MCF 10A (cell line): ENCODE measurements around the gene ZBTB44. TPM values are rescaled to one million over a fixed set of nuclear protein-coding genes. Genes with fewer than 3 reads are reported as not detected.
"Not testable (repeated sequence)": the region's sequence is repeated elsewhere in the genome, so short reads cannot be mapped to it uniquely, and the experiment has no call there.

Source experiments
- BruUV-seq: library from RNA; stranded (reverse); fragments of 400-500 nt; replicated peaks from 2 replicates; lab custom pipeline; 2021; lab: Mats Ljungman, UMichigan
- CTCF ChIA-PET: fragments of 300-600 bp; sonication (Branson Sonifier 250); formaldehyde crosslinking; extraction: SDS; loops from one replicate; lab custom pipeline; 2021; ENCODE audit warnings: antibody characterized with exemption, inconsistent platforms; lab: Yijun Ruan, JAX
- POLR2A ChIA-PET: fragments of 300-600, 350-650 bp; sonication (Branson Sonifier 250); formaldehyde crosslinking; extraction: SDS; loops from one replicate; lab custom pipeline; 2020; ENCODE audit warnings: antibody characterized with exemption, inconsistent platforms; lab: Yijun Ruan, JAX
- DNase-seq: peaks from one replicate; pipeline ENCODE4 v3.0.0-alpha.2; 2018; ENCODE audit not compliant: unreplicated experiment
- H3K27ac Mint-ChIP-seq: one replicate; pipeline ENCODE4 v1.8.0; 2022; ENCODE audit warnings: mild to moderate bottlenecking, low read depth, mixed read lengths; ENCODE audit not compliant: unreplicated experiment
- H3K27me3 Mint-ChIP-seq: one replicate; pipeline ENCODE4 v1.8.0; 2022; ENCODE audit warnings: mixed read lengths; ENCODE audit not compliant: insufficient read depth, unreplicated experiment
- H3K36me3 Mint-ChIP-seq: one replicate; pipeline ENCODE4 v1.8.0; 2022; ENCODE audit warnings: mild to moderate bottlenecking, moderate library complexity, mixed read lengths; ENCODE audit not compliant: insufficient read depth, unreplicated experiment
- H3K4me1 Mint-ChIP-seq: one replicate; pipeline ENCODE4 v1.8.0; 2022; ENCODE audit warnings: mixed read lengths; ENCODE audit not compliant: insufficient read depth, unreplicated experiment
- H3K4me3 Mint-ChIP-seq: one replicate; pipeline ENCODE4 v1.8.0; 2022; ENCODE audit warnings: mild to moderate bottlenecking, moderate library complexity, mixed read lengths; ENCODE audit not compliant: unreplicated experiment
- H3K9me3 Mint-ChIP-seq: one replicate; pipeline ENCODE4 v1.8.0; 2022; ENCODE audit warnings: mixed read lengths; ENCODE audit not compliant: unreplicated experiment
- CTCF ChIP-seq: fragments of 200-600 bp; IDR thresholded peaks from one replicate; pipeline ENCODE4 v1.8.0; 2022; ENCODE audit warnings: antibody characterized with exemption, mild to moderate bottlenecking; ENCODE audit not compliant: unreplicated experiment
- intact Hi-C: fragments of 100-400 bp; cut with micrococcal nuclease; formaldehyde crosslinking; loops from 2 replicates; pipeline ENCODE4 v1.14.1; 2022
- total RNA-seq: library from RNA; stranded (reverse); gene quantifications from 2 replicates; pipeline ENCODE4 v1.2.3, GENCODE V29; 2022

ZBTB44 gene
- total RNA-seq, 1 experiment from 2014 or later = 28.5 TPM

- no peak for TF ChIP-seq CTCF
- ChIA-PET POLR2A (no interaction called here), CTCF (no interaction called here)
- Mint-ChIP-seq H3K27me3 (no peaks in the 10 kb centered on the region), H3K36me3 (peaks cover 16% of the 10 kb centered on the region), H3K27ac (no peak overlapping the region), H3K9me3 (no peaks in the 10 kb centered on the region), H3K4me1 (peaks cover 5% of the 10 kb centered on the region), H3K4me3 (no peak overlapping the region)
- no peak for DNase-seq
- intact Hi-C loops = no loop called here
- no TSS peak for BruUV-seq
These were observed 54.6 kb downstream of the ZBTB44 start for GRCh38 chr11:130260080-130260627.

GRCh38 chr11:130251763-130252162 lies 63.0 kb downstream of the ZBTB44 start:
- H3K27ac Mint-ChIP-seq, H3K36me3 Mint-ChIP-seq, H3K4me3 Mint-ChIP-seq, H3K27me3 Mint-ChIP-seq, DNase-seq, H3K4me1 Mint-ChIP-seq, POLR2A ChIA-PET, CTCF ChIA-PET, BruUV-seq, intact Hi-C loops: not testable (repeated sequence)
- H3K9me3 Mint-ChIP-seq = peaks cover 11% of the 10 kb centered on the region

GRCh38 chr11:130249929-130250328 lies 64.8 kb downstream of the ZBTB44 start:
- POLR2A ChIA-PET, H3K27me3 Mint-ChIP-seq, BruUV-seq, H3K27ac Mint-ChIP-seq, H3K4me1 Mint-ChIP-seq, H3K4me3 Mint-ChIP-seq, DNase-seq, intact Hi-C loops: not testable (repeated sequence)
- peaks cover 11% of the 10 kb centered on the region for H3K36me3 Mint-ChIP-seq
- CTCF ChIA-PET = interaction anchor here (0.6 kb wide), 1 partner anchor 49 kb away, joined by 3 read pairs; no protein-coding TSS in a partner anchor
- H3K9me3 Mint-ChIP-seq = peaks cover 11% of the 10 kb centered on the region

- Mint-ChIP-seq H3K4me3 (no peak overlapping the region), H3K27me3 (no peaks in the 10 kb centered on the region), H3K36me3 (peaks cover 11% of the 10 kb centered on the region), H3K9me3 (peaks cover 11% of the 10 kb centered on the region), H3K4me1 (peaks cover 6% of the 10 kb centered on the region), H3K27ac (no peak overlapping the region)
- DNase-seq = no peak
- intact Hi-C loops = no loop called here
- TF ChIP-seq CTCF = no peak
- BruUV-seq = no TSS peak
- CTCF ChIA-PET = interaction anchor here (0.6 kb wide), 1 partner anchor 48 kb away, joined by 3 read pairs; no protein-coding TSS in a partner anchor
- POLR2A ChIA-PET = interaction anchor here (0.5 kb wide), 1 partner anchor 252 kb away, joined by 3 read pairs; no protein-coding TSS in a partner anchor
These were observed 65.3 kb downstream of the ZBTB44 start for GRCh38 chr11:130249371-130249770.

- intact Hi-C loops = no loop called here
- Mint-ChIP-seq H3K4me3 (no peak overlapping the region), H3K27me3 (no peaks in the 10 kb centered on the region), H3K4me1 (peaks cover 6% of the 10 kb centered on the region), H3K36me3 (peaks cover 11% of the 10 kb centered on the region), H3K27ac (no peak overlapping the region), H3K9me3 (peaks cover 8% of the 10 kb centered on the region)
- TF ChIP-seq CTCF = no peak
- ChIA-PET POLR2A (no interaction called here), CTCF (no interaction called here)
- no TSS peak for BruUV-seq
- DNase-seq = no peak
These were observed 67.4 kb downstream of the ZBTB44 start for GRCh38 chr11:130247319-130247718.
